ENCODE results near the gene SIVA1.

DNA sequence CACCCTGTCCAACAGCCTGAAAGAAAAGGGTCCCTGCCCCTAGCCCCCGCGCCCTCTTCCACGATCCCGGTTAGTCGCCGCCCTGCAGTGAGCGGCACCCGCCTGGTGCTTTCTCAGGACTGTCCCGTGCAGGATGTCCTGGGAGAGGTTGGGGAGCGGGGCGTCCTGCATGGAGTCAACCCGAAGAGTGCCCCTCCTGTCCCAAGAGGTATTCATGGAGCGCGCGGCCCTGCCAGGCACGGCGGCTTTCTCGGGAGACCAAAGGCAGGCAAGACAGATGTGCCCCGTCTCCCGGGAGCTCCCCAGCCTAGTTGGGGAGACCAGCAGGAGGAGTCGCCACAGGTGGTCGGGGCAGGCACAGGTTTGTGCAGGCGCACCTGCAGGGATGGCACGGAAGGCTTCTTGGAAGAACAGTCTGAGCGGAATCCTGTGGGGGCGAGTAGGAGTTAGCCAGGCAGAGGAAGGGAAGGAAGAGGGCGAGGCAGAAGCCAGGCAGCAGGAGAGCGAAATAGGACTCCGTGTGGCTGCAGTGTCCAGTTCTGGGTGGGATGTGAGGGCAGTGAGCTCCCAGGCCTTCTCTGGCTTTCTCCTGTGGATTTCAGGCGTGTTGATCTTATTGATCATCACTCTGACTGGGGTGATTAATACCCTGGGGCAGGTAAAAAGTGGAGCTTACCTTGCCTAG is 723 bp downstream of the SIVA1 start:
- TF ChIP-seq L3MBTL2 (conservative IDR thresholded peaks at IDR 0.05) (no peak), FOXM1 (IDR thresholded peaks at IDR 0.05; ENCODE audit: borderline replicate concordance) (no peak), NFRKB (IDR thresholded peaks at IDR 0.05) (no peak), BHLHE40 (IDR thresholded peaks at IDR 0.05; ENCODE audit: borderline replicate concordance) (no peak), FOXA1 (IDR thresholded peaks at IDR 0.05) (no peak), SP1 (IDR thresholded peaks at IDR 0.05) (no peak), FOXK2 (IDR thresholded peaks at IDR 0.05) (no peak), SUZ12 (IDR thresholded peaks at IDR 0.05) (no peak)
